GM12873 (cell line): ENCODE results near the gene BRSK2.

Experiments used
- TF ChIP-seq, protein P1 (sequence below): IDR thresholded peaks from 2 replicates; pipeline ENCODE4 v1.5.1; 2012; ENCODE audit warnings: low read depth, mild to moderate bottlenecking, moderate library complexity, low read length, control low read depth; ENCODE audit not compliant: insufficient read depth; ENCODE audit errors: missing control alignments

Gene BRSK2

DNA sequence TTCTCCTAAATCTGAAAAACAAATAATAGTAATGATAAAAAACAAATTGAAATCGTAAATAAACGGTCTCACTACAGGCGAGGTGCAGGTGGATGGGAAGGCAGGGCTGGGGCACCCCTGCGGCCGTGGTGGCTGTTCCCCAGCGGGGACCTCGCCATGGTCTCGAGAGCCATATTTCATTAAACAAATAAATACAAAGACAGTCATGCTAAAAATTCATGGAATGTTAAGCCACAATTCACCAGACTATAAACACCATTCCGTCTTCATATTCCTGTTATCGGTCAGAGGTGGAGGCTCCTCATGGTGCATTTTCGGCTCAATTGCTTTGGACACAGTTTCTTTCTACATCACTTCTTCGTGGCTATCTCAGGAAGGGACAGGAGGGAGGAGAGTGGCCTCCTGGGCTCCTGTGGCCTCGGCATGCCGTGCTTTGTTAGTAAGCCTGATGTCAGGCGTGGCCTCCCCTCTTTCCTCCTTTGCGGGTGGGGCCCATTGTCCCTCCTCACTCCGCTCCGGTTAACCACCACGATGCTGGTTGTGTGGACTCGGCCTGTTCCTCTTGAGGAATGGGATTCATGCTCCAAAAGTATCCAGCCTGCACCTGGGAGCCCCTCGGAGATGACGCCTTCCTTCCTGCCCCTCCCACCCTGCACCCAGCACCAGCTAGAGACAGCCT is 16.1 kb upstream of the BRSK2 start:
- TF ChIP-seq, protein P1, sequence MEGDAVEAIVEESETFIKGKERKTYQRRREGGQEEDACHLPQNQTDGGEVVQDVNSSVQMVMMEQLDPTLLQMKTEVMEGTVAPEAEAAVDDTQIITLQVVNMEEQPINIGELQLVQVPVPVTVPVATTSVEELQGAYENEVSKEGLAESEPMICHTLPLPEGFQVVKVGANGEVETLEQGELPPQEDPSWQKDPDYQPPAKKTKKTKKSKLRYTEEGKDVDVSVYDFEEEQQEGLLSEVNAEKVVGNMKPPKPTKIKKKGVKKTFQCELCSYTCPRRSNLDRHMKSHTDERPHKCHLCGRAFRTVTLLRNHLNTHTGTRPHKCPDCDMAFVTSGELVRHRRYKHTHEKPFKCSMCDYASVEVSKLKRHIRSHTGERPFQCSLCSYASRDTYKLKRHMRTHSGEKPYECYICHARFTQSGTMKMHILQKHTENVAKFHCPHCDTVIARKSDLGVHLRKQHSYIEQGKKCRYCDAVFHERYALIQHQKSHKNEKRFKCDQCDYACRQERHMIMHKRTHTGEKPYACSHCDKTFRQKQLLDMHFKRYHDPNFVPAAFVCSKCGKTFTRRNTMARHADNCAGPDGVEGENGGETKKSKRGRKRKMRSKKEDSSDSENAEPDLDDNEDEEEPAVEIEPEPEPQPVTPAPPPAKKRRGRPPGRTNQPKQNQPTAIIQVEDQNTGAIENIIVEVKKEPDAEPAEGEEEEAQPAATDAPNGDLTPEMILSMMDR = no peak

DNA sequence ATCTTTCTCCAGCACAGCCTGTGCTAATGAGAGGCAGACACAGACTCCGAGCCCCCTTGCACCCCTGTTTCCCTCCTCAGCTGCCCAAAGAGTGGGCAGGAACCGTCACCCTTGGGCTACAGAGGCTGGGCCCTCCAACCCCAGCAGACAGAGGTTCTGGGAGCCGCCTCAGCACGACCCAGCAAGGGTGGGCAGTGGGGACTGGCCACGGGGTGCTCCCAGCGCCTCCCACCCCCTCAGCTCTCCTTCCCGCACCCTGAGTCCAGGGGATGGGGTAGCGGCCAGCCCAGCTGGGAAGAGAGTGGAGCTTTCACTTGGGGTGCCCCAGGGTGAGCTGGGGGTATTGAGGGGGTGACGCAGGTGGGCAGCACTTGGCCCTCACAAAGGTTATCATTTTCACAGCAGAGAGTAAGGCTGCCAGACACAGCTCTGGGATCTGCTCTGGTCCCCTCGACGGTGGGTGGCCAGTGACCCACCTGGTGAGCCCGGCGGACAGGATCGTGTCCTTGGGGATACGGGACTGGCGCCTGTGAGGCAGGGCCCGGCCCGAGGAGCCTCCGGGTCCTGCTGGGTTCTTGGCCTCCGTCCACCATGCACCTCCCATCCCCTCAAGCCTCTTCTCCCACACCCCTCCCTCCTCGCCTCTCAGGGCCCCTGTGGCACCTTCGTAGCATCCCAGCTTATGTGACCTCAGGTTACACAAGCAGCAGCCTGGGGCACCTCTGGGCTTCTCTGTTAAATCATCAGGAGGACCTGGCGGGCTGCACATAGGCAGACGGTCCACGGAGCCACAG is 14.4 kb upstream of the BRSK2 start:
- TF ChIP-seq, protein P1 = no peak

DNA sequence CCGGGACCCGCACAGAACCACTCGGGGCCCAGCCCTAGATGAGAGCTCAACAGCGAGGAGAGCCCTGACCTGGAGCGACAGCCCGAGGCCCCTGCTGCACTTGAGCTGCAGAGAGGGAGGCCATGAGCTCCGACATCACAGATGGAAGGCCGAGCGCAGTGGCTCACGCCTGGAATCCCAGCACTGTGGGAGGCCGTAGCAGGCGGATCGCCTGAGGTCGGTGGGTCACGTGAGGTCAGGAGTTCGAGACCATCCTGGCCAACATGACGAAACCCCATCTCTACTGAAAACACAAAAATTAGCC is 13.8 kb upstream of the BRSK2 start:
- TF ChIP-seq, protein P1 = no peak

DNA sequence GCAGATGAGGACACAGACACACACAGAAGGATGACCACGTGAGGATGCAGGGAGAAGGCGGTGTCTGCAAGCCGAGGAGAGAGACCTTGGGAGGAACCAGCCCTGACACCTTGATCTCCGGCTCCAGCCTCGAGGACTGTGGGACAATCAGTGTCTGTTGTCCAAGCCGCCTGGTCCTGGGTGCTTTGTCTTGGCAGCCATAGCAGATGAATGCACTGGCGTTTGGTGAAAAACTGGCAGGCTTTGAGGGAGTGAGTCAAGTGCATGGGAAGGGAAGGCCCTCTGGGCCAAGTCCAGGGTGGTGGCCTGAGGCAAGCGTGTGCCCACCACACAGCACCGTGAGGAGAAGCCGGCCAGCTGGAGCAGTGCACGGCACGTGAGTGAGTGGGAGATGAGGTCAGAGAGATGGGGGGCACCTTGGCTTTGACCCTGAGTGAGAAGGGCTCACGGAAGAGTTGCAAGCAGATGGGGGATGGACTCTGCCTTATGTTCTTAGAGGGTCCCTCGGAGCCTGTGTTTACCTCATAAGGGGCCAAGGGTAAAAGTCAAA is 12.4 kb upstream of the BRSK2 start:
- TF ChIP-seq, protein P1 = no peak

DNA sequence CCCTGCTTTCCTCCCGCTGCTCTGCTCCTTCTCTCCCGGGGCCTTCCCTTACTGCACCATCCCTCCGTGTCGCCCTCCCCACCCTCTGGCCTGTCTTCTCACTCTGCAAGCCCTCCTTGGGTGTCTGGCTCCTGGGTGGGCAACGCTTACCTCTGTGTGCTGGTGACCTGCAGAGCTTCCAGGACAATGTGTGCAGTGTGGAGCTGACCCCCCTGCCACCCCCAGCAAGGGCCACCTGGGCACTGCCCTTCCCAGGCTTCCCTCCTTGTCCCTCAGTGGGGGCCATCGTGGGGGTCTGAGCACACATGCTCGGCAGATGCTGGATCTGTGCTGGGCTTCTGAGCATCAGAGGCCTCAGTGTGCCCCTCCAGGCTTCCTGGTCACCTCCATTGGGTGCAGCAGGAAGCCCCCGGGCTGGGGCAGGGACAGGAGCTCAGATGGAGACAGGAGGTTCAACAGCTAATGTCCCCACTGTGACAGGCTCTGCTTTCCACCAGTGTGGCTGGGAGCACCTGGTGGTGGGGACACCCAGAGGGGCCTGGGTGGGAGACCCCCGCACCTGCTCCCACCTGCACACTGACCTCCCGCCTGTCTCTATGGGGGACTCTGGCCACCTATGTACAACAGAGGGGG is 7.8 kb upstream of the BRSK2 start:
- TF ChIP-seq, protein P1 = no peak

DNA sequence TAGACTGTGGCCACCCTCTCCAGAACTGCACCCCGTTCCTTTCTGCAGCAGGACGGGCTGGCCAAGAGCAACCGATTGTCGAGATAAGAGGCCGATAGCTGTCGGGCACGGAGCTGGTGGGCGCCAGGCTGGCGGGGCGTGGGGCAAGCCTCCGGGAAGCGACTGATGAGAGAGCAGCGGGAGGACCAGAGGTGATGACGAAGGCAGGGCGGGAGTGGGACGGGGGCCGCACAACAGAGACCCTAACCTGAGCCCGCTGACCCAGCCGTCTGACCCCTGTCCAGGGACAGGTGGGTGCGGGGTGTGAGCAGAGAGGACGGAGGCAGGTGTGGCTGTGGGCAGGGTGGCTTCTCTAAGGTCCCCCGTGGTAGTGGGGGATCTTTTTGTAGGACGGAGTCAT is 7.3 kb upstream of the BRSK2 start:
- TF ChIP-seq, protein P1 = no peak
